NCI-H524 treated with DMSO at 0.1 percent for 48 hours (cell line): ENCODE results near the gene NR3C2.

Source experiments
- DNase-seq: peaks from one replicate; lab custom pipeline; 2025; lab: John Stamatoyannopoulos, UW

The NR3C2 gene

DNA sequence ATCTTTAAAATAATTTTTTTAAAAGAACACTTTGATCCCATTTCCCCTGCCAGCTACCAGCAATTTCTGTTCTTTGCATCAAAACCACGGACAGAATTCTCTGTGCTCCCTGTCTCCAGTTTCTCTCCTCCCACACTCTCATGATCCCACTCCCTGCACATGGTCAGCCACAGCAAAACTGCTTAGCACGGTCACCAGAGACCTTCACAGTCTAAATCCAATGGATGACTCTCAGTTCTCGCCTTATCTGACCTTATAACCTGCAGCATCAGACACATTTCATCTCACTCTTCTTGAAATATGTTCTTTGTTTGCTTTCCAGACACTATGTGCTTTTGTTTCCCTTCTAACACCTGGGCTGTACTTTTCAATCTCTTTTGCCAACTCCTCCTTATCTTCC is 131.5 kb downstream of the NR3C2 start:
- no peak for DNase-seq

DNA sequence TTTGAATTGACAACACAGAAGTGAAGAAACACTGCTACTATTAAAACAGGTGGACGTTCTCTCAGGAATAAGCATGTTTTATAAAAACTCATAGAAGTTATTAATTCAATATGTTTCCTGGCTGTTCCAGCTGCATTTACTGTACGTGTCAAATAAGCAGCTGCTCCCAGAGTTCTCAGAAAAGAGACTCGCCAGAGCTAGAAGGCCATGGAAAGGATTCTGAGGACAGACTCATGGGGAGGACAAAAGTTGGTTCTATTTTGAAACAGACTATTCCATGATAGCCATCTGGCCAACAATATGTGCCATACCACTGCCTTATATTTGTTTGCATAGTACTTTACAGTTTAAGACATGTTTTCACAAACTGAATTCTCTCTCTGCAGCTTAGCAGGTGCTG is 136.5 kb downstream of the NR3C2 start:
- no peak for DNase-seq

DNA sequence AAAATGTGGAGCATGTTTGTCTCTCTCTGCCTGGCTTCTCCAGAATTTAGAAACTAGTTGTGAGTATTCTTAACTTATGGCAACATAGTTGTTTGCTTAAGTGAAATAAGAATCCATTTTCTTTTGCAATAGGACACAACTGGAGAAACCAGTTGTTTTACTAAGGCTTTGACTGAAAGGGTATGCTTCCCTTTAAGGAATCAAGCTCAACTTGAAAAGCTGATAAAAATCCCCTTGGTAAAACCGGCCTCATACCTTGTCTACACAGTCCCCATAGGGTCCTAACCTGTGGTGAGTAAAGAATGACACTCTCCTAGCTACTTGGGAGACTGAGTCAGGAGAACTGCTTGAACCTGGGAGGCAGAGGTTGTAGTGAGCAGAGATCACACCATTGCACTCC is 139.8 kb downstream of the NR3C2 start:
- no peak for DNase-seq

DNA sequence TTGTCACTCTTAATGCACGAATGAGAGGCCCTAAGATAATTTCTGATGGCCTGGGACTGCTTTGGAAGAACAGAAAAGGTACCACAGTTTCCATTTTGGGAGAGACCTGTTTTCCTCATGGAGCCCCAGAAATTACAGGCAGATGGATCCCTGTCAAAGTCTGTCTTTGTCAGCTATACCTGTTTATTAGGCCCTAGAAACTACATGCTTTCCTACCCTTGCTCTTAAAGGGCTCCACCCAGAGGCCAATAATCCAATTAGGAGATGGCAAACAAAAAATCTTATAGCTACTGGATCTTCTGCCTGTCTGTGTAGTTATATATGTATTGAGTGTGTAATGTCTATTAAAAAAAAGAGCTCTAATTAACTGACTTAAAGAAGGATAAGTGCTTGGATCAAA is 141.3 kb downstream of the NR3C2 start:
- no peak for DNase-seq

DNA sequence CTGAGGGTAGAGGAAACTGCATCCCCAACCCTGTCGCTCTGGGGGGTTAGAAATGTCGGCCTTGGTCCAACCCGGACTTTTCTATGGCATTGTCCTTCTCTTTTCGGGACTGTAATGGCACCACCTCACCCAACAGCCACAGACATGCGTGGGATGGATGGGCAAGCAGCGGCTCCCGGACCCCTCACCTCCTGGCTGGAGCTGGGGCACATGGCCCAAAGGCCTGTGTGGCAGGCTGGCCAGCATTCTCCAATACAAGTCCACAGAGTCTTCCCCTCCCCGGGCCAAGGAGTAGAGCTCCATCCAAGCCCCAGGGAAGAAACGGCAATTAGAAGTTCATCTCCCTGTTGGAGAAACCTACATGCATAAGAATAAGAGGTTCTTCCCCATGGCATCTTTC is 142.9 kb downstream of the NR3C2 start:
- no peak for DNase-seq

DNA sequence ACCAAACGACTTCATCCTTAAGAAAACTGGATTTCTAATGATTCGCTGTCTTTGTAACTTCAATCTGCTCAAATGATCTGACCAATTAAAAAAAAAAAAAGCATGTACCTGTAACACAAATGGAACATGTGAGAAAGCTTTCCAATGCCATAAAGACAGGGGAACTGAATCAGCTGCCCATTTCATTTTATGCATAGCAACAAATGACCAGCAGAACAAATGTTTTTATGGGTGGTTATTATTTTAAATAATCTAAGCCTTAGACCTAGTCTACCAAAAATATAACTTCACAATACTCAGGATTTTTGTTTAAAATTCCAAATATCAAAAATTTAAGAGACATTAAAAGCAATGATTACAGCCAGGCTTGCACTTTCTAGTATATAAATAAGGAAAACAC is 145.7 kb downstream of the NR3C2 start:
- DNase-seq, result no peak

DNA sequence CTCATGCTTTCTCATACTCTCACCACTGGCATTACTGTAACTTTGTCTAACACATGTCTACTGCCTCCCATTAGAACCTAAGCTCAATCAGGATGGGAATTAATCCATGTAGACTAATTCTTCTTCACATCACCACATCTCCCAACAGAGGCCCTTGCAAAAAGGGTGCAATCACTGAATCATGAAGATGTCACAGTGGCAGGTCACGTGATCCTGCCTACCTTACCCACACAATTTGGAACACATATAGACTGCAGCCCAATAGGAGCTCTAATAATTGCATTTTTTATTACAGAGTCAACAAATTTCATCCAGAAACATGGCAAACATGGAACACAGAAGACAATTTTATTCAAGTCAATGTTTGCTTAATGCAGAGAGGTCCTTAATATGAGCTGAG is 146.6 kb downstream of the NR3C2 start:
- no peak for DNase-seq

DNA sequence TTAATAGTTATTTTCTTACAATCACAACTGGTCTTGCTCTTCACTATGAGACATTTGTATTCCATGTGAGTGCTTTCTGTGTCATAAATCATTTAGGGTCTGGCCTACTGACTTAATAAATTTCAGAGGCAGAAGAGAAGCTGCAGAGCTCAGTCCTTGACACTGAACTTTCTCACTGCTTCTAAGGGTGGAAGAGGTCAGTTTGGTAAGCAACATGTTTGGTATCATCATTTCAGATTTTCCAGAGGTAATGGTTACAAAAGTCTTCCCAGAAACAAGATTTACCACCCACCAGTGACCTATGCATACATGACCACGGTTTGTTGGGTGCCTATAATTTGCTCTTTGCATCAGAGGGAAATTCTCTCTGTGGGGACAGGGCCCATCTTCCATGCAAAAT is 148.6 kb downstream of the NR3C2 start:
- no peak for DNase-seq

DNA sequence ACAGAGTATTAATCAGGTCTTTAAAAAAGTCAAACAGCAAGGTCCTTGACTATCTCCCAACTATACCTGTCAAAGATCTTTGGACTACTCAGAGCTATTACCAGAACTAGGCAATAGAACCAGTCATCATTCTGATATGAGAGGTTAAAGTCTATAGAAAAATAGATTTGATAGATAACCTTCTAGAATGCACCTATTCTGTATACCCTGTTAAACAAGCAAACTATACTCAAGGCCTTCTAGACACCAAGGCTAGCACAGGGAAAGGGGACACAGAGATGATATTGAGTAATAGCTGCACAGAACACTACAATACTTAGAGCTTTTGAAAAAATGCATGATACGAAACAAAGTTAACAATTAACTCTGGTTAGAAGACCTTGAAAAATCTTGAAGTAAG is 149.5 kb downstream of the NR3C2 start:
- no peak for DNase-seq

DNA sequence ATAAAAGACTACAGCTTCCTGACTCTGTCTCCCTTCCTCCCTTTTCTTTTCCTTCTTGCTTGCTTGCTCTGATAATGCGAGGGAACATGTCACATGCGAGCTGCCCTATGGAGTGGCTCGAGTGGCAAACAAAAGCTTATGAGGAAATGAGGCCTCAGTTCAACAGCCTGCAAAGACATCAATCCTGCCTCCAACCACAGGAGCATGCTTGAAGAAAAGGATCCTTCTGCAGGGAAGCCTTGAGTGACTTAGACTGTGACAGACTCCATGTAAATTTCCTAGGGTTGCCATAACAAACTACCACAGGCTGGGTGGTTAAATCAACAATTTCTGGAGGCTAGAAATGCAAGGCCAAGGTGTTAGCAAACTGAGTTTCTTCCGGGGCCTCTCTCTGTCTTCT is 152.5 kb downstream of the NR3C2 start:
- DNase-seq, result no peak

DNA sequence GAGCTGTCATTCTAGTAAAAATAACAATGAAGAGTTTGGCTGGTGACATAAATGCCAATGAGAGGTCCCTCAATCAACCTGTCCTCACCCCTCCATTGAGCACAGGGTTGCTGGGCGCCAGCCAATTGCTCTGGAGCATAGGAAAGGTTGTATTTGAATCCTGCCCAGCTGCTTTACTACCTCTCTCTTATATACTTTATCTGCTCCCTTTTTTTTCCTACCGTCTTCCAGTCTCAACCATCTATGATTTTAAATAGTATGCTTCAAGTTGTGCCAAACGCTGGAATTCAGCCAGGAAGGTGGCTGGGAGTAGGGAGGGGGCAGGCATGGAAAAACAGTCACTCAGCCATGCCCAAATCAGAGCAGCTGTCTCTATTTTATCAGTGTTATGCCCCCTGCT is 153.8 kb downstream of the NR3C2 start:
- DNase-seq, result no peak

DNA sequence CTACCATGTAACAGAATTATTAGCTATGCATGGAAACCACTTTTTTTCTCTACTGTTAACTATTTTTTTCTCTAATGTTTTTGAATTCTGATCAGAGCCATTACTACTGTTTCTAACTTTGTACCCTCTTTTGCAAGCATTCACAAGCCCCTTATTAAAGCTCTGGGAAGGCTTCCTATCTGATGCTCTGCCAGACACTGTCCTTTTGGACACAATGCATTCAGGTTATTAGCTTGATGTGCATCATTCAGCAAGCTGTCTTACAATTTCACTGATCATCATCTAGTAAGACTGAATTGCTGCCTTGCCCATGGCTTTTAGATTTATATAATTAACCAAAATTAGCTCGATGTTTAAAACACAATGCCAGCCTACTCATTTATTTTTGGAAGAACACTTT is 155.1 kb downstream of the NR3C2 start:
- DNase-seq, result no peak

DNA sequence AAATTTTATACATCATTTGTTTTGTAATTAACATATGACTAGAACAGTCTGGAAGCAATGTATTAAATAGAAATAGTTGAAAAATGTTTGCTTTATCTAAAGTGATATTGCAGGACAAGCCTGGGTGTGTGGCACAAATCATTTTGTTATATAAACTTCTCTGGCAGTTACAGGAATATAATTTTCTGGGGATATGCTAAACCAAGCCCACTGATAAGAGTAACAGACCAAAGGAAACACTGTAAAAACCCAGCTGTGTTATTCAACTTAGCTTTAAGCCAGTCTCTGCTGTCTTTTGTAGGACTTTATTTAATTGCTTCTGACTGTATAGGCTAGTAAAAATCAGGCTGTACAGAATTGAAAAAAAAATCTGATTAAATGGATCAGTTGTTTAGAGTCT is 156.2 kb downstream of the NR3C2 start:
- DNase-seq, result no peak

DNA sequence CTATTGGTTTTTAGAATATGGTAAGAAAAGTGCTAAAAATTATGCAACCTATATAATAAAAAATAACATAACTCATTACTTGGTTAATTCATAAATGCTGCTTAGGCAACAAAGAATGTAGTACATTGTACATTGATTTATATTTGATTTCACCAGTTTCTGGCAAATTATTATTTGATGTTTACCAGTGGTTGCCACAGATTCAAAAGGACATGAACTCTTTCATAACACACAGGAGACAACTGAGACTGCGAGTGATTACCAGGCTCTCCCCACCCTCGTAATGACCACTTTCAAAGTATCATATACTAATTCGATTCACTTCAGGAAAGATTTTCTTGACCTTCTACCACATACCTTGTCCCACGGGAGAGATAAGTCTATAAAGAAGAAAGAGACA is 158.5 kb downstream of the NR3C2 start:
- no peak for DNase-seq

DNA sequence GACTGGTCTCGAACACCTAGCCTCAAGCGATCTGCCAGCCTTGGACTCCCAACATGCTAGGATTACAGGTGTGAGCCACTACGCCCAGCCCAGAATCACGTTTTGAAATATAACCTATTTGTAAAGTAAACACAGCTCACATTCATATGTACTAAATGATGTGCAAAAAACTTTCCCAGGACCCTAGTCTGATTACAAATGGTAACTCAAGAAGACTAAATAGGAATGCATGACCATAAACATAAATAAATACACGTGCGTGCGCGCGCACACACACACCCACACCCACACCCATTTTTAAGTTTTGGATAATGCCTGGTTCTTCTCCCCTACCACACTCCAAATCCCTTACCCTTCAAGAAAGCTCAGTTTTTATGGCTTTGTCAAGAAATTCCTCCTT is 163.9 kb downstream of the NR3C2 start:
- no peak for DNase-seq

DNA sequence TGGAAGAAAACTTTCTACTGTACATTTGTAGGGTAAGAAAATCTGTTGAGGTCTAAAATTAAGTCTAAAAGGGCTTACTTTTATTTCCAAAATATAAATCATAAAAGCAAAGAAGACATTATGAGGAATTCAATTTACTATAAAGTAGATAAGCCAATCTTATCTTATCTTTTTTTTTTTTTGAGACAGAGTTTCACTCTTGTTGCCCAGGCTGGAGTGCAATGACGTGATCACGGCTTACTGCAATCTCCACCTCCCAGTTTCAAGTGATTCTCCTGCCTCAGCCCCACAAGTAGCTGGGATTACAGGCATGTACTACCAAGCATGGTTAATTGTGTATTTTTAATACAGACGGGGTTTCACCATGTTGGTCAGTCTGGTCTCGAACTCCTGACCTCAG is 166.9 kb downstream of the NR3C2 start:
- no peak for DNase-seq

DNA sequence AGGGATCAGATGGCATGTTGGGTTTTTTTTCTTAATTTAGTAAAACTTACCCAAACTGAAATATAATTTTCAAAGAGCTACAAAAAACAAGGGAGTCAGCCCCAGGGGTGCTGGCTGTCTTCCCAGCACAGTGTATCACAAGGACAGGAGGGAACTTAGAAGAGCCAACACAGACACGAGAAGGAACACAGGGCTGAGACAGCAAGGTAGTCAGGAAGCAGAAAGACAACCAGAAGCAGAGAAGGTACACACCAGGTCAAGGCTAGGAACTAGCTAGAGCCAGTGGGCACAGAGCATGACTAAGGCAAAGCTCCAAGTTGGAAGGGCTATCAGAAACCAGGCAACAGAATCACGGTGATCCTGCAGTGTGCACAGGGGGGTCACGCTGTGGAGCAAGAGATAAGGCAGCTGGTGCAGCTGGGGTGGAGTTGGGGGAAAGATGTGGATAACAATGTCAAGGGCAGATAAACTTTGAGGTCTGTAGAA is 168.7 kb downstream of the NR3C2 start:
- DNase-seq, result no peak

DNA sequence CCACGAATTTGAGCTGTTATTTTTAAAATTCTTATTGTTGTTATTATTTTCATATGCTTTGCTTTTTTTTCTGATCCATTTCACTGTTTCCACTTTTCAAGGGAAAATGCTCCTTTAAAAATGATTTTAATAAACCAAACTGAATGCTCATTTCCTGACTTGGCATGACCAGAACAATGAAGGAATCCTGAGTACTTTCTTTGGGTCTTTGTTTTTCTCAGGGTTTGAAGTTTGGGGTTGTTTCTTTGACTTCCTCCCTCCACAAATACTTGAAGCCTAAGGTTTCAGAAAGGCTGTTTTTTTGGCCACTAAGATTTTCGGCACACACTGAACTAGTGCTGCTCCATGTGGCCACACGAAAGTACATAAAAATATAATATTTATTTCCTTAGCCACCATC is 171.0 kb downstream of the NR3C2 start:
- no peak for DNase-seq

DNA sequence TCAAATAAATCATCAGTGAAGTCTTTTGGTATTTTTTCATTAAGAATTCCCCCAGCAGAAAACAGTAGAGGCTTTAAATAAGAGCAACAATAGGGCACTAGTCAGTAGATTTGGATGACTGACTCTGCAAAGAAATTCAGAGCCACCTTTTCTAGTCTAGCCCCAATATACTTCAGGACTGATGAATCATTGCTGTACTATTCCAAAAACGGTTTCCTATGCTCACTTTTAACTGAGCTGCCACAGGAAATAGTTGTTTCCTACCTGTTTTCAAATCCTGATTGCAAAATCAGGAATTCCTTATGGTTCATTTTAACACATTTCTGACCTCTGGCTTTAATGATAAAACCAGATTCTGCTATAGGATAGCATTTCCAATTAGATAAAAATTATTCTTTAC is 171.6 kb downstream of the NR3C2 start:
- no peak for DNase-seq

DNA sequence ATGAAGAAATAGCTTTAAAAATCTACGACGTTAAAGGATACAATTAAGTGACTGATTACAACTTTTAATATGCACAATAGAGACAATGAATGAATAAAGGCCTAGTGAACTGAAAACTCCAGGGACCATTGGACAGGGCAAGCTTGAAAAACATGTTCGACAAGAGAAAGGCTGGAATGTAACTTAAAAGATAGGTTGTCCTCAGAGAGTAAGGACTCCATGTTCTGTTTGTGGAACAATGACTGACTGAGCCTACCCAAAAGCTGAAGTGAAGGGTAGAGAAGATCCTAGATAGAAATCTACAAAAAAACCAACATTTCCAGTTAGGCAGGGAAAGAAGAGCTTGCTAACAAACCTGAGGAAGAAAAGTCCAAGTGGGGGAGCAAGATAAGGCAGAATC is 173.4 kb downstream of the NR3C2 start:
- no peak for DNase-seq

DNA sequence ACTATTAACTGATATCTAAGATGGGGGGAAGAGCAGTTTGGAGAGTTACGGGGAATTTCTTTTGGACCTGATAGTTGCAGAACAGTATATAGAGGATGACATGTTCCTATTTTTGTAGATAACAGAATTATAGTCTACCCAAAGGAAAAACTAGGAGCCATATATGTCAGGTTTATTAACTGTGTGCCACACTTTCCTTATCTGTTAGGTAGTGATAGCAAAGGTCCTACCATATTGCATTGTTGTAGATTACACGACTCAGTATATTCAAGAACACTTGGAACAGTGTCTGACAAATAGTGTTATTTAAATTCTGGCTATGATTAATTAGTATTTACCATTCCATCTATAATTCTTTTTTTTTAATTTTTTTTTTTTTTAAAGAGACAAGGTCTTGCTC is 175.3 kb downstream of the NR3C2 start:
- DNase-seq, result no peak

DNA sequence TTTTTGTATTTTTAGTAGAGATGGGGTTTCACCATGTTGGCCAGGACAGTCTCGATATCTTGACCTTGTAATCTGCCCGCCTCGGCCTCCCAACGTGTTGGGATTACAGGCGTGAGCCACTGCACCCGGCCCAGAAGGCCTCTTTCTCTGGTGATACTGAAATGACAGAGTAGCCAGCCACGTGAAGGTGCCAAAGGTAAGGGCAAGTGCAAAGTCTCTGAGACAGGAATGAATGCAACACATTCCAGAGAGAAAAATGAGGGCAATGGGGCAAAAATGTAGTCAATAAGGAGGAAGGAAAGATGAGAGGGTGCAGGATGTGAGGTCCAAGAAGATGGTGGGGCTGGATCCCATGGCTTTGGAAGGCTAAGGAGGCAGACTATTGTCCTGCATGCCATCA is 176.0 kb downstream of the NR3C2 start:
- DNase-seq, result no peak

DNA sequence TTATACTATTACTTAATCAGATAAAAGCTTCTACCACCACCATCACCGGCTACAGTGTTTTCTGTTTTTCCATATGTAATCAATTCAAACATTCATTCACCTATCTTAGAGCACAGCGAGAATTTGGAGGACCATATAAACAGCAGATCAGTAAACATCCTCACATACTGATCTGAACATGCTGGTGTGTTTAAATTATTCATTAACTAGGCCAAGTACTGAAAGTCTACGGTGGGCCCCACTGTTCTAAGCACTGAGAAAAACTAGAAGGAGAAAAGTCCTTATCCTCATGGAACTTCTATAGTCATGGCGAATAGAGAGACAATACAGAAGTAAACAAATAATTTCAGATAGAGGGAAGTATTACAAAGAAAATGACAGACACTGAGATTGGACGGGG is 176.6 kb downstream of the NR3C2 start:
- DNase-seq, result no peak

DNA sequence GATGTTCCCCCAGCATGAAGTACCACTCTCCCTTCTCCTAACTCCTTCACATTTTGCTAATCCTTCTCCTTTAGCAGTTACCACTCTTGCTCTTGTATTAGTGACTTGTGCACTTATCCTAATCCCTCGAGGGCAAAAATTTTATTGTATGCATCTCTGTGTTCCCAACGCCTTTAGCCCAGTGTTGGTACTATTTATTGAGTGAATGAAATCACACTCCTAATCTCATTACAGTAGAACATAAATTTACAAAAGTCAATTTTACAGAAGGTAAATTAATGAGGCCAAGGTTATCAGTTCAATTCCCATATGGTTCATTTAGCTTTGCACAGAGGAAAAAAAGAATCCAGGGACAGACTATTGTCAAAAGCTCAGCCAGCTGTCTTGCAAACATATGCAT is 178.4 kb downstream of the NR3C2 start:
- DNase-seq, result peak; percentile 75

DNA sequence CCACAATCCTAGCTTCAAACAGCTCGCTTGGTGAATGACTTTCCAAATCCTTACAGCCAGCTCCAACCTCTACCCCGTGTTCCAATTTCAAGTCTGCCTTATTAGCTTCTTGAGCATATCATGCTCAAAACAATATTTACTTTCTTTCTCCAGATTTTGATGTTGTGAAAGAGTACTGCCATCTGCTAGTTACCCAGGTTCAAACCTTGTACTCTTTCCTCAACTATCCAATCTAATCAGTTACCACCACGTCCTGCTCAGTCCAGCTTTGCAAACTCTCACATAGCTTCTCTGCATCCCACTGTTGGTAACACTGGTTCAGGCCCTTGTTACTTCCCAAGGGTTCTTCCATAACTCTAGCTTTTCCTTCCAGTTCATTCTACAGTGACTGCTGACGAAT is 179.1 kb downstream of the NR3C2 start:
- no peak for DNase-seq
